Cardiac fibroblast (primary cell): ENCODE data around the gene MYH10.
A peak's percentile ranks its signal among the peaks of the same experiment; 100 is the strongest.

ENCODE experiments used
- DNase-seq, 2 donors: peaks; one replicate each; pipeline versions ENCODE4 v3.0.0 to v3.0.0-alpha.2; 2010; ENCODE audit warnings: low read depth in 2 of 2
- H3K4me3 ChIP-seq, 2 donors: replicated peaks in 1 of 2; 1 replicate in 1 of 2; 2 replicates in 1 of 2; pipeline ENCODE4 v1.5.1; 2011; ENCODE audit warnings: low read depth in 2 of 2, low read length in 2 of 2, mild to moderate bottlenecking in 2 of 2, moderate library complexity in 1 of 2
- CTCF ChIP-seq: IDR thresholded peaks from one replicate; pipeline ENCODE4 v1.5.1; 2011; ENCODE audit warnings: low read depth, mild to moderate bottlenecking, low read length, inconsistent platforms

The MYH10 gene

GRCh38 chr17:8650119-8650499 lies 19.6 kb upstream of the MYH10 start:
- TF ChIP-seq CTCF, result no peak
- H3K4me3 ChIP-seq, result no peak overlapping the region
- no peak for DNase-seq

GRCh38 chr17:8649157-8650118 lies 18.9 kb upstream of the MYH10 start:
- no peak overlapping the region for H3K4me3 ChIP-seq
- no peak for TF ChIP-seq CTCF
- DNase-seq, result peak; percentile 95 to 97

GRCh38 chr17:8647956-8648355 lies 17.4 kb upstream of the MYH10 start:
- no peak for TF ChIP-seq CTCF
- H3K4me3 ChIP-seq, result no peak overlapping the region
- no peak for DNase-seq

GRCh38 chr17:8647202-8647601 lies 16.7 kb upstream of the MYH10 start:
- no peak for DNase-seq
- TF ChIP-seq CTCF, result no peak
- H3K4me3 ChIP-seq, result no peak overlapping the region

GRCh38 chr17:8644507-8644902 lies 14.0 kb upstream of the MYH10 start:
- no peak for TF ChIP-seq CTCF

GRCh38 chr17:8643855-8644506 lies 13.5 kb upstream of the MYH10 start:
- no peak overlapping the region for H3K4me3 ChIP-seq
- no peak for TF ChIP-seq CTCF
- DNase-seq, result no peak

More at GRCh38 chr17:8644507-8644902, 14.0 kb upstream of the MYH10 start:
- no peak overlapping the region for H3K4me3 ChIP-seq
- DNase-seq, result no peak
